HG02970 (cell line): Measurements from ENCODE around the gene TGFBR3.

Experiments
- ATAC-seq: cut with Tn5 transposase; IDR thresholded peaks from one replicate; pipeline ENCODE4 v1.9.1; 2021; ENCODE audit warnings: mild to moderate bottlenecking, moderate library complexity, moderate number of reproducible peaks; ENCODE audit not compliant: unreplicated experiment, low FRiP score

Gene TGFBR3

GRCh38 chr1:91720044-91720443 lies 165.9 kb downstream of the TGFBR3 start:
- no peak for ATAC-seq

GRCh38 chr1:91718877-91719276 lies 167.1 kb downstream of the TGFBR3 start:
- ATAC-seq: no peak

- ATAC-seq: no peak
Measured at GRCh38 chr1:91718368-91718767, 167.6 kb downstream of the TGFBR3 start.

GRCh38 chr1:91717839-91718238 lies 168.1 kb downstream of the TGFBR3 start:
- no peak for ATAC-seq

- no peak for ATAC-seq
Measured at GRCh38 chr1:91716339-91716738, 169.6 kb downstream of the TGFBR3 start.

- no peak for ATAC-seq
Measured at GRCh38 chr1:91715416-91716000, 170.4 kb downstream of the TGFBR3 start.

GRCh38 chr1:91714867-91715381 lies 171.0 kb downstream of the TGFBR3 start:
- no peak for ATAC-seq

- peak; percentile 46 for ATAC-seq
Measured at GRCh38 chr1:91712981-91713841, 172.7 kb downstream of the TGFBR3 start.

- ATAC-seq: no peak
Measured at GRCh38 chr1:91712393-91712792, 173.6 kb downstream of the TGFBR3 start.

- no peak for ATAC-seq
Measured at GRCh38 chr1:91711504-91712247, 174.3 kb downstream of the TGFBR3 start.

- no peak for ATAC-seq
Measured at GRCh38 chr1:91710261-91710660, 175.7 kb downstream of the TGFBR3 start.

- ATAC-seq: no peak
Measured at GRCh38 chr1:91708691-91709090, 177.3 kb downstream of the TGFBR3 start.

- ATAC-seq: no peak
Measured at GRCh38 chr1:91707890-91708218, 178.1 kb downstream of the TGFBR3 start.

GRCh38 chr1:91707114-91707889 lies 178.6 kb downstream of the TGFBR3 start:
- no peak for ATAC-seq

GRCh38 chr1:91706140-91706957 lies 179.6 kb downstream of the TGFBR3 start:
- no peak for ATAC-seq

- ATAC-seq: no peak
Measured at GRCh38 chr1:91704746-91705145, 181.2 kb downstream of the TGFBR3 start.

- no peak for ATAC-seq
Measured at GRCh38 chr1:91703095-91703494, 182.9 kb downstream of the TGFBR3 start.

- no peak for ATAC-seq
Measured at GRCh38 chr1:91701472-91701869, 184.5 kb downstream of the TGFBR3 start.

- no peak for ATAC-seq
Measured at GRCh38 chr1:91700771-91701471, 185.0 kb downstream of the TGFBR3 start.
